K562 (cell line): ENCODE data around the gene XPA. TPM values are rescaled to one million over a fixed set of nuclear protein-coding genes. Genes with fewer than 3 reads are reported as not detected.
A peak's percentile ranks its signal among the peaks of the same experiment; 100 is the strongest.

Experiments used
- ARID1B ChIP-seq: fragments of 450-650 bp; IDR thresholded peaks from 2 replicates; pipeline ENCODE4 v1.6.1; 2016; ENCODE audit warnings: antibody characterized with exemption, mild to moderate bottlenecking, inconsistent platforms
- CCNT2 ChIP-seq: IDR thresholded peaks from 2 replicates; pipeline ENCODE4 v1.6.1; 2011; ENCODE audit warnings: borderline replicate concordance, low read depth, mild to moderate bottlenecking, moderate library complexity, mixed read lengths, low read length; ENCODE audit not compliant: insufficient read length; ENCODE audit errors: extremely low read depth
- ESRRB ChIP-seq: fragments of 250-450 bp; sonication (Bioruptor Pico); IDR thresholded peaks from 2 replicates; pipeline ENCODE4 v1.5.0; 2020; ENCODE audit warnings: mild to moderate bottlenecking, moderate library complexity, borderline replicate concordance
- FOSL1 ChIP-seq: fragments of 200-800 bp; sonication (Bioruptor generic); conservative IDR thresholded peaks from 2 replicates; pipeline ENCODE4 v1.6.1; 2016; ENCODE audit warnings: missing genetic modification characterization, missing compliant biosample characterization
- HDAC6 ChIP-seq: IDR thresholded peaks from 2 replicates; pipeline ENCODE4 v1.6.1; 2012; ENCODE audit warnings: low read depth, mild to moderate bottlenecking, control low read depth, inconsistent platforms, low read length, moderate library complexity
- HIVEP1 ChIP-seq: fragments of 250-450 bp; sonication (Bioruptor Pico); IDR thresholded peaks from 2 replicates; pipeline ENCODE4 v1.4.0; 2020; ENCODE audit warnings: mild to moderate bottlenecking
- MAZ ChIP-seq, 2 experiments: fragments of 450-650 bp in 1 of 2; sonication (generic) in 1 of 2; formaldehyde crosslinking; IDR thresholded peaks in 1 of 2; conservative IDR thresholded peaks in 1 of 2; 2 replicates each; pipeline versions ENCODE4 v1.4.0 to v1.5.0; 2020; ENCODE audit warnings: mild to moderate bottlenecking in 1 of 2, missing genetic modification reagents in 1 of 2
- NFRKB ChIP-seq: fragments of 450-650 bp; IDR thresholded peaks from 2 replicates; pipeline ENCODE4 v1.6.1; 2016; ENCODE audit warnings: low read depth
- PPARD ChIP-seq: fragments of 250-450 bp; sonication (Bioruptor Pico); IDR thresholded peaks from 2 replicates; pipeline ENCODE4 v1.8.0; 2022; ENCODE audit warnings: inconsistent platforms, mild to moderate bottlenecking, moderate library complexity
- RBBP5 ChIP-seq: fragments of 200-600 bp; sonication (generic); IDR thresholded peaks from 2 replicates; pipeline ENCODE4 v1.6.1; 2012; ENCODE audit warnings: borderline replicate concordance, mild to moderate bottlenecking, low read length, control low read depth, inconsistent platforms; ENCODE audit not compliant: insufficient read depth, poor library complexity, severe bottlenecking
- SMAD3 ChIP-seq: fragments of 450-650 bp; formaldehyde crosslinking; conservative IDR thresholded peaks from 2 replicates; pipeline ENCODE4 v1.4.0; 2020; ENCODE audit warnings: mild to moderate bottlenecking
- THAP12 ChIP-seq: fragments of 250-450 bp; sonication (Bioruptor Pico); IDR thresholded peaks from 2 replicates; pipeline ENCODE4 v1.9.0; 2021; ENCODE audit warnings: mild to moderate bottlenecking, inconsistent platforms
- THRAP3 ChIP-seq: fragments of 450-650 bp; IDR thresholded peaks from 2 replicates; pipeline ENCODE4 v1.6.1; 2016; ENCODE audit warnings: mild to moderate bottlenecking, inconsistent platforms, borderline replicate concordance
- U2AF2 ChIP-seq: fragments of 200-400 bp; formaldehyde crosslinking; optimal IDR thresholded peaks from 2 replicates; pipeline ENCODE3; 2017; ENCODE audit warnings: low read depth, mild to moderate bottlenecking, low read length
- ZNF175 ChIP-seq: fragments of 200-800 bp; sonication (Bioruptor generic); IDR thresholded peaks from 2 replicates; pipeline ENCODE4 v1.6.1; 2016; ENCODE audit warnings: low read depth, mild to moderate bottlenecking, missing genetic modification characterization, missing compliant biosample characterization
- ZNF212 ChIP-seq: fragments of 450-650 bp; formaldehyde crosslinking; IDR thresholded peaks from 2 replicates; pipeline ENCODE4 v1.4.0; 2020; ENCODE audit warnings: mild to moderate bottlenecking
- ZNF217 ChIP-seq: sonication (generic); formaldehyde crosslinking; IDR thresholded peaks from 2 replicates; pipeline ENCODE4 v1.8.0; 2022; ENCODE audit warnings: mild to moderate bottlenecking, missing genetic modification reagents
- ZZZ3 ChIP-seq: fragments of 450-650 bp; IDR thresholded peaks from 2 replicates; pipeline ENCODE4 v1.6.1; 2016; ENCODE audit warnings: antibody characterized with exemption, mild to moderate bottlenecking, moderate library complexity
- polyA plus RNA-seq, 8 experiments: library from polyadenylated mRNA; depleted of rRNA in 4 of 8; stranded (reverse) in 5 of 8; unstranded in 3 of 8; fragments of >200 nt; fragmentation: Nextera tagmentation in 2 of 8; fragmentation: Illumina TruSeq in 1 of 8; extraction: Ambion mirVana in 2 of 8; extraction: Trizol in 1 of 8; gene quantifications; 2 replicates each; pipeline versions ENCODE4 v1.2.1 to v1.2.3, GENCODE V29; 2011 to 2014; ENCODE audit warnings: inconsistent platforms in 1 of 8, missing spikeins in 1 of 8
- total RNA-seq, 7 experiments: library from RNA; depleted of rRNA in 6 of 7; stranded (reverse); fragments of >200 nt in 6 of 7; fragmentation: Illumina TruSeq in 2 of 7; extraction: Trizol in 2 of 7; gene quantifications; 2 replicates each; pipeline versions ENCODE4 v1.2.1 to v1.2.3, GENCODE V29; 2011 to 2021; ENCODE audit warnings: low replicate concordance in 1 of 7
- TF ChIP-seq, protein P1 (sequence below): fragments of 250-450 bp; sonication (Bioruptor Pico); IDR thresholded peaks from 2 replicates; pipeline ENCODE4 v1.8.0; 2021; ENCODE audit warnings: borderline replicate concordance, mild to moderate bottlenecking, moderate library complexity; ENCODE audit not compliant: poor library complexity, severe bottlenecking
- TF ChIP-seq, protein P2 (sequence below): sonication (generic); formaldehyde crosslinking; IDR thresholded peaks from 2 replicates; pipeline ENCODE4 v1.9.0; 2022; ENCODE audit warnings: mild to moderate bottlenecking, missing genetic modification reagents
- TF ChIP-seq, protein P3 (sequence below): fragments of 450-650 bp; formaldehyde crosslinking; IDR thresholded peaks from 2 replicates; pipeline ENCODE4 v1.4.0; 2020; ENCODE audit warnings: mild to moderate bottlenecking, moderate library complexity

Gene XPA
- total and polyA plus RNA-seq, 9 of the 15 experiments (the other 6 are each of a cell fraction or from before 2014, with no cell fraction given), result 5.1 to 18.2 (median 14.1) TPM

DNA sequence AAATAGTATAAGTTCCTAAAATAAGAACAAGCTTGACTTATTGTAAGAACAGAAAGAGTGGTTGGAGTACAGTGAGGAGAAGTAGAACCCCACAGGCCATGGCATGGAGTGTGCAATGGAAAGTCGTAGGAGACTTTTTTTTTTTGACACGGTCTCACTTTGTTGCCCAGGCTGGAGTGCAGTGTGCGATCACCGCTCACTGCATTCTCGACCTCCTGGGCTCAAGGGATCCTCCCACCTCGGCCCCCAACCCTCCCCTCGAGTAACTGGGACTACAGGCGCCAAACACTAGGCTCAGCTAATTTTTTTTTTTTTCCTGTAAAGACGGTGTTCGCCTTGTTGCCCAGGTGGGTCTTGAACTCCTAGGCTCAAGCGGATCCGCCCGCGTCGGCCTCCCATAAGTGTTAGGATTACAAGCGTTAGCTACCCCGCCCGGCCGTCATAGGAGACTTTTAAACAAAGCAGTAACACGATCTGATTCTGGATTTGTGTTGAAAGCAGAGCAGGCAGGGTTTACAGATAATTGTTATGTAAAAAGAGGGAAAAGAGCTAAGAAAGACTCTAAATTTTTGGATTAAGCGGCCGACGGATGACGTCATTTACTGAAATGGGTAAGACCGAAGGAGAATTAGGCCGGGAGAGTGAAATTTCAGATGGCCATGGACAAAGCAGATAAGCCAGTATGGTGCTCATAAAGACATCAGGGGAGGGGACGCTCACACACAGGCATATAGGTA lies 64.7 kb downstream of the XPA start (continued):
- TF ChIP-seq THRAP3, result no peak
- TF ChIP-seq FOSL1 (tag), result peak; percentile 54
- no peak for TF ChIP-seq ZNF212 (CRISPR knock-in tag)
- TF ChIP-seq, protein P1, sequence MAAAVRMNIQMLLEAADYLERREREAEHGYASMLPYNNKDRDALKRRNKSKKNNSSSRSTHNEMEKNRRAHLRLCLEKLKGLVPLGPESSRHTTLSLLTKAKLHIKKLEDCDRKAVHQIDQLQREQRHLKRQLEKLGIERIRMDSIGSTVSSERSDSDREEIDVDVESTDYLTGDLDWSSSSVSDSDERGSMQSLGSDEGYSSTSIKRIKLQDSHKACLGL, result no peak
- TF ChIP-seq U2AF2, result no peak
- no peak for TF ChIP-seq HDAC6
- TF ChIP-seq, protein P2, sequence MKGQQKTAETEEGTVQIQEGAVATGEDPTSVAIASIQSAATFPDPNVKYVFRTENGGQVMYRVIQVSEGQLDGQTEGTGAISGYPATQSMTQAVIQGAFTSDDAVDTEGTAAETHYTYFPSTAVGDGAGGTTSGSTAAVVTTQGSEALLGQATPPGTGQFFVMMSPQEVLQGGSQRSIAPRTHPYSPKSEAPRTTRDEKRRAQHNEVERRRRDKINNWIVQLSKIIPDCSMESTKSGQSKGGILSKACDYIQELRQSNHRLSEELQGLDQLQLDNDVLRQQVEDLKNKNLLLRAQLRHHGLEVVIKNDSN (CRISPR knock-in tag), result no peak
- no peak for TF ChIP-seq PPARD (CRISPR knock-in tag)
- no peak for TF ChIP-seq HIVEP1 (CRISPR knock-in tag)
- TF ChIP-seq ZNF175 (CRISPR knock-in tag), result 0 out of 2 replicates have a peak, but pooled peaks have one; percentile 16
- TF ChIP-seq SMAD3, result no peak
- no peak; a peak in 1 of 4 replicates for TF ChIP-seq MAZ (CRISPR knock-in tag; conservative IDR thresholded peaks at IDR 0.05 in 1 of 2, IDR thresholded peaks at IDR 0.05 in 1 of 2)
- TF ChIP-seq ZNF217 (CRISPR knock-in tag), result no peak
- peak; percentile 74 for TF ChIP-seq ARID1B
- TF ChIP-seq, protein P3, sequence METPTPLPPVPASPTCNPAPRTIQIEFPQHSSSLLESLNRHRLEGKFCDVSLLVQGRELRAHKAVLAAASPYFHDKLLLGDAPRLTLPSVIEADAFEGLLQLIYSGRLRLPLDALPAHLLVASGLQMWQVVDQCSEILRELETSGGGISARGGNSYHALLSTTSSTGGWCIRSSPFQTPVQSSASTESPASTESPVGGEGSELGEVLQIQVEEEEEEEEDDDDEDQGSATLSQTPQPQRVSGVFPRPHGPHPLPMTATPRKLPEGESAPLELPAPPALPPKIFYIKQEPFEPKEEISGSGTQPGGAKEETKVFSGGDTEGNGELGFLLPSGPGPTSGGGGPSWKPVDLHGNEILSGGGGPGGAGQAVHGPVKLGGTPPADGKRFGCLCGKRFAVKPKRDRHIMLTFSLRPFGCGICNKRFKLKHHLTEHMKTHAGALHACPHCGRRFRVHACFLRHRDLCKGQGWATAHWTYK, result no peak
- TF ChIP-seq ZZZ3, result no peak
- TF ChIP-seq RBBP5, result no peak
- peak; percentile 73; the same call in 1 of the 2 replicates for TF ChIP-seq NFRKB
- no peak for TF ChIP-seq THAP12 (CRISPR knock-in tag)
- TF ChIP-seq CCNT2, result no peak
- no peak for TF ChIP-seq ESRRB (CRISPR knock-in tag)
